H9 (cell line): ENCODE measurements around the gene FAM53B. TPM values are rescaled to one million over a fixed set of nuclear protein-coding genes. Genes with fewer than 3 reads are reported as not detected.

ENCODE experiments used
- DNase-seq: peaks from one replicate; pipeline ENCODE4 v3.0.0-alpha.2; 2017
- H2AFZ ChIP-seq: one replicate; pipeline ENCODE4 v1.6.1; 2013; ENCODE audit warnings: mild to moderate bottlenecking, low read length, control low read depth, moderate library complexity
- H2AK5ac ChIP-seq: 2 replicates; pipeline ENCODE4 v1.6.1; 2013; ENCODE audit warnings: low read length, control low read depth, mixed read lengths; ENCODE audit not compliant: insufficient read length
- H2BK120ac ChIP-seq: one replicate; pipeline ENCODE4 v1.6.1; 2013; ENCODE audit warnings: low read depth, mild to moderate bottlenecking, low read length, control low read depth, inconsistent platforms; ENCODE audit not compliant: poor library complexity, severe bottlenecking
- H2BK12ac ChIP-seq: 2 replicates; pipeline ENCODE4 v1.6.1; 2013; ENCODE audit warnings: low read length, control low read depth, mixed read lengths, low read depth; ENCODE audit not compliant: insufficient read length
- H2BK15ac ChIP-seq: 2 replicates; pipeline ENCODE4 v1.6.1; 2013; ENCODE audit warnings: low read depth, low read length, control low read depth
- H2BK20ac ChIP-seq: one replicate; pipeline ENCODE4 v1.6.1; 2013; ENCODE audit warnings: low read depth, mild to moderate bottlenecking, low read length, control low read depth, inconsistent platforms; ENCODE audit not compliant: poor library complexity, severe bottlenecking
- H2BK5ac ChIP-seq: 2 replicates; pipeline ENCODE4 v1.6.1; 2013; ENCODE audit warnings: low read length, control low read depth, mixed read lengths; ENCODE audit not compliant: insufficient read length
- H3K14ac ChIP-seq: 2 replicates; pipeline ENCODE4 v1.6.1; 2013; ENCODE audit warnings: low read length, control low read depth; ENCODE audit not compliant: insufficient read depth
- H3K18ac ChIP-seq: 2 replicates; pipeline ENCODE4 v1.6.1; 2013; ENCODE audit warnings: low read depth, mild to moderate bottlenecking, mixed read lengths, low read length, control low read depth; ENCODE audit not compliant: insufficient read length
- H3K23ac ChIP-seq: 2 replicates; pipeline ENCODE4 v1.6.1; 2013; ENCODE audit warnings: low read length, control low read depth, mixed read lengths, low read depth; ENCODE audit not compliant: insufficient read length
- H3K23me2 ChIP-seq: 2 replicates; pipeline ENCODE4 v1.6.1; 2013; ENCODE audit warnings: low read depth, mild to moderate bottlenecking, mixed read lengths, low read length, control low read depth; ENCODE audit not compliant: insufficient read length, poor library complexity, severe bottlenecking
- H3K27ac ChIP-seq: 2 replicates; pipeline ENCODE4 v1.5.1; 2013; ENCODE audit warnings: low read length, control low read depth, mixed read lengths, low read depth; ENCODE audit not compliant: insufficient read length
- H3K27me3 ChIP-seq: 2 replicates; pipeline ENCODE4 v1.6.1; 2013; ENCODE audit warnings: low read length, control low read depth, inconsistent platforms; ENCODE audit not compliant: insufficient read depth
- H3K4ac ChIP-seq: 2 replicates; pipeline ENCODE4 v1.6.1; 2013; ENCODE audit warnings: low read depth, mild to moderate bottlenecking, control low read depth, inconsistent platforms, low read length, moderate library complexity
- H3K4me1 ChIP-seq: 2 replicates; pipeline ENCODE4 v1.6.1; 2013; ENCODE audit warnings: low read length, control low read depth, inconsistent platforms; ENCODE audit not compliant: insufficient read depth
- H3K4me2 ChIP-seq: 2 replicates; pipeline ENCODE4 v1.6.1; 2013; ENCODE audit warnings: low read length, control low read depth, mixed read lengths; ENCODE audit not compliant: insufficient read length, insufficient read depth
- H3K56ac ChIP-seq: 2 replicates; pipeline ENCODE4 v1.6.1; 2013; ENCODE audit warnings: low read depth, mild to moderate bottlenecking, mixed read lengths, low read length, control low read depth; ENCODE audit not compliant: insufficient read length
- H3K79me1 ChIP-seq: 2 replicates; pipeline ENCODE4 v1.6.1; 2013; ENCODE audit warnings: low read depth, mild to moderate bottlenecking, moderate library complexity, low read length, control low read depth, inconsistent platforms; ENCODE audit not compliant: insufficient read depth, poor library complexity, severe bottlenecking
- H3K79me2 ChIP-seq: 2 replicates; pipeline ENCODE4 v1.6.1; 2013; ENCODE audit warnings: low read length, control low read depth, inconsistent platforms; ENCODE audit not compliant: insufficient read depth
- H3K9ac ChIP-seq: 2 replicates; pipeline ENCODE4 v1.6.1; 2013; ENCODE audit warnings: low read length, control low read depth, mixed read lengths; ENCODE audit not compliant: insufficient read length; ENCODE audit errors: extremely low read depth
- H3K9me3 ChIP-seq: one replicate; pipeline ENCODE4 v1.6.1; 2013; ENCODE audit warnings: low read depth, low read length, inconsistent platforms; ENCODE audit not compliant: control insufficient read depth
- H3T11ph ChIP-seq: one replicate; pipeline ENCODE4 v1.6.1; 2013; ENCODE audit warnings: mild to moderate bottlenecking, low read length, control low read depth, inconsistent platforms
- H4K20me1 ChIP-seq: one replicate; pipeline ENCODE4 v1.6.1; 2013; ENCODE audit not compliant: control insufficient read depth, insufficient read length, insufficient read depth
- H4K5ac ChIP-seq: 2 replicates; pipeline ENCODE4 v1.6.1; 2013; ENCODE audit warnings: low read depth, mild to moderate bottlenecking, mixed read lengths, low read length, control low read depth; ENCODE audit not compliant: insufficient read length
- H4K8ac ChIP-seq: replicated peaks from 2 replicates; pipeline ENCODE4 v1.6.1; 2013; ENCODE audit warnings: low read length, control low read depth, mixed read lengths, low read depth; ENCODE audit not compliant: insufficient read length
- H4K91ac ChIP-seq: 2 replicates; pipeline ENCODE4 v1.6.1; 2013; ENCODE audit warnings: low read depth, mild to moderate bottlenecking, moderate library complexity, mixed read lengths, low read length, control low read depth; ENCODE audit not compliant: insufficient read length
- H3K27ac Mint-ChIP-seq, 3 experiments: 2 replicates in 2 of 3; 3 replicates in 1 of 3; pipeline ENCODE4 v1.8.0; 2020 to 2021; ENCODE audit warnings: mixed read lengths in 3 of 3, mild to moderate bottlenecking in 1 of 3, moderate library complexity in 1 of 3
- H3K27me3 Mint-ChIP-seq: 2 replicates; pipeline ENCODE4 v1.8.0; 2021; ENCODE audit warnings: low read depth, mild to moderate bottlenecking, moderate library complexity, mixed read lengths
- H3K36me3 Mint-ChIP-seq, 3 experiments: 2 replicates in 2 of 3; 3 replicates in 1 of 3; pipeline ENCODE4 v1.8.0; 2020 to 2021; ENCODE audit warnings: low read depth in 3 of 3, mixed read lengths in 3 of 3; ENCODE audit not compliant: insufficient read depth in 1 of 3
- H3K4me1 Mint-ChIP-seq, 2 experiments: 2 replicates each; pipeline ENCODE4 v1.8.0; 2020; ENCODE audit warnings: mixed read lengths in 2 of 2
- H3K4me3 Mint-ChIP-seq, 2 experiments: 2 replicates in 1 of 2; 3 replicates in 1 of 2; pipeline ENCODE4 v1.8.0; 2020 to 2021; ENCODE audit warnings: mild to moderate bottlenecking in 2 of 2, mixed read lengths in 2 of 2, moderate library complexity in 1 of 2
- H3K9me3 Mint-ChIP-seq, 2 experiments: 2 replicates in 1 of 2; 3 replicates in 1 of 2; pipeline ENCODE4 v1.8.0; 2020; ENCODE audit warnings: mild to moderate bottlenecking in 2 of 2, mixed read lengths in 2 of 2, moderate library complexity in 1 of 2
- CTCF ChIP-seq: fragments of 200-600 bp; sonication (generic); conservative IDR thresholded peaks from 3 replicates; pipeline ENCODE4 v1.8.0; 2021; ENCODE audit warnings: antibody characterized with exemption, mild to moderate bottlenecking
- WGBS: extraction: QIAGEN DNeasy Blood & Tissue Kit; methylation state at CpG from one replicate; pipeline ENCODE4 v1.1.7; 2013; ENCODE audit warnings: missing lambda C conversion rate, low lambda C conversion rate, mixed read lengths; ENCODE audit not compliant: insufficient read length; ENCODE audit errors: extremely low coverage; 5-methylcytosine and 5-hydroxymethylcytosine counted together
- total RNA-seq: library from RNA; stranded (reverse); gene quantifications from 2 replicates; pipeline ENCODE4 v1.2.1, GENCODE V29; 2021

FAM53B gene
- total RNA-seq, 1 experiment from 2014 or later: 11.5 TPM

- H3K27ac Mint-ChIP-seq: no peak overlapping the region
- DNase-seq: no peak
- Histone ChIP-seq H2AK5ac (no peak overlapping the region), H3K4me1 (no peaks in the 10 kb centered on the region), H3K14ac (0 out of 2 replicates have a peak overlapping the region, but pooled peaks have one; percentile 5), H2BK15ac (no peak overlapping the region), H3K9ac (no peak overlapping the region), H3K56ac (no peak overlapping the region), H3K23ac (no peak overlapping the region), H3K4ac (no peak overlapping the region), H2BK5ac (no peak overlapping the region), H2BK20ac (no peak overlapping the region), H3K18ac (no peak overlapping the region), H2BK120ac (no peak overlapping the region), H3K4me2 (no peak overlapping the region), H2AFZ (no peak overlapping the region), H2BK12ac (no peak overlapping the region), H3K9me3 (no peaks in the 10 kb centered on the region), H4K91ac (no peak overlapping the region), H3T11ph (no peak overlapping the region), H3K79me1 (no peaks in the 10 kb centered on the region), H3K23me2 (no peaks in the 10 kb centered on the region), H3K79me2 (no peaks in the 10 kb centered on the region), H4K8ac (no peak overlapping the region), H3K27ac (no peak overlapping the region), H3K27me3 (no peaks in the 10 kb centered on the region), H4K20me1 (peaks cover 3% of the 10 kb centered on the region), H4K5ac (no peak overlapping the region)
- H3K4me3 Mint-ChIP-seq: no peak overlapping the region
- H3K9me3 Mint-ChIP-seq: no peaks in the 10 kb centered on the region
- H3K36me3 Mint-ChIP-seq: no peaks in the 10 kb centered on the region; a peak in 1 of 7 replicates
- no peak for TF ChIP-seq CTCF
- H3K27me3 Mint-ChIP-seq: peaks cover 2% of the 10 kb centered on the region; the same call in 1 of the 2 replicates
- peaks cover 4 to 9% of the 10 kb centered on the region in 2 experiments; a peak in 3 of 4 replicates for H3K4me1 Mint-ChIP-seq
- WGBS: no CpG with 5 or more reads among the region's 10 CpGs
Observed at GRCh38 chr10:124606822-124607221, 137.4 kb downstream of the FAM53B start.
